ENCODE data around the gene SLC24A3.

The SLC24A3 gene

DNA sequence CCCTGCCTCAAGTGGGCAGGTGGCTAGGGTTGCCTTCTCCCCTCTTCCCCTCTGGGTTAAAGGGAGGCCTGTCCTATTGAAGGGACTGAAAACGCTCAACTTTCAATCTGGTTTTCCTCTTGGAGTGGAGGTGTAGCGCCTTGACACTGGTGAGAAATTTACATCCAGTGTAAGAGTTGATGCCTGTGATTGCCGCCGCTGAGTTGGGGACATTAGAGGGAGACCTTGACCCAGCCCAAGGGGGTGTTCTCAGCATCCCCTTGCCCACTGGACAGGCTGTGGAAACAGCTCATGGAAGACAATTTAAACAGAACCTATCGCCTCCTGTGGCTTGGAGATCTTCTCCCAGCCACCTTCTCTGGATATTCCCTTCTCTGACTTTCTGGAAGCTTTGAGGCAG, 61.6 kb downstream of the SLC24A3 start:
- DNase-seq, result no peak

DNA sequence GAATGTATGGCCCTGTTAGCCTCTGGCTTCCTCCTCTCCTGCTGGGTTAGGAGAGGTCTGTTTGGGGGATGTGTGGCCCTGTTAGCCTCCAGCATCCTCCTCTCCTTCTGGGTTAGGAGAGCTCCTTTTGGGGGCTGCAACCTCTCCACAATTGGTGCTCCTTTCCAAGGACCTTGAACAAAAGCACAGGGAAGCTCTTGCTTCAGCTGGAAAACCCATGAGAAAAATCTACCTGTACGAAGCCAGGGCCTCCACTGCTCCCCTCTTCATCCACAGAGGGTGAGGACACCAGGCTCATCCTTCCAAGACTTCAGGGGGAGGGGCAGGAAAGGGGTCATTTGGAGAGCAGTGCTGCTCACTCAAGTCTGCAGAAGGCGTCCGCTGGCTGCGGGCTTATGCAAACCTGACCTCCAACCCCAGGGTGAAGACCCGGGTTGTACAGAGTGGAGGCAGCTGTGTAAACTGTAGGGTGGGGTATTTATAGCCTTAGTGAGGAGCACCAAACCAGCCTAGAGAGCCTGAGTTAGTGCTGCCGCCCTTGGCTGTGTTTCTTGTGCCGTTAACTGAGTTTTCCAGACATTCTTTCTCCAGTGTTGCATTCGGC, 62.1 kb downstream of the SLC24A3 start:
- no peak for DNase-seq

DNA sequence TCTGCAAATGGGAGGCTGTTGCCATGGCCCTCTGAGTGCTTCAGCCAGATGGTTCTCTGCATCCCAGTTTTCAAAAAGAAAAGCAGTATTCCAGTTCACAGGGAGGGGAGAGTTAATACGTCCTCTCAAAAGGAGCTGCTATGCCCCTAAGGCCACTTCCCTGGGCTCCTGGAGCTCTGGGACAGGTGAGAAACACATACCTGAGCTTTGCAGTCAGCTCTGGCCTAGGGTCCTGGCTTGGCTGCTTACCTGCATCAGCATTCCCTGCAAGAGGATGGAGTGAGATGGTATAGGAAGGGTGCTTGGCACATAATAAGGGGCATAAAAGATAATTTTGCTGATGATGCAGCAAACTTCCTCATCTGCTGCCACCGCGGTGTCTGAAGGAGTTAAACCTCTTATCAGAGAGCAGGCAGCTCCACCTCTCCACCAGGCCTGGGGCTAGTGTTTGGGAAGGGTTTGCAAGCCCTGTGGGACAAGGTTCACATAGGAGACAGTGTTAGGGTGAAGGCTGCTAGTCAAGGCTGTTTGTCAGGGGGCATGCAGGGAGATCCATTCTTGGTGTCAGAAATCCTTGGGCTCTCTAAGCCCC, 62.7 kb downstream of the SLC24A3 start:
- no peak for DNase-seq

DNA sequence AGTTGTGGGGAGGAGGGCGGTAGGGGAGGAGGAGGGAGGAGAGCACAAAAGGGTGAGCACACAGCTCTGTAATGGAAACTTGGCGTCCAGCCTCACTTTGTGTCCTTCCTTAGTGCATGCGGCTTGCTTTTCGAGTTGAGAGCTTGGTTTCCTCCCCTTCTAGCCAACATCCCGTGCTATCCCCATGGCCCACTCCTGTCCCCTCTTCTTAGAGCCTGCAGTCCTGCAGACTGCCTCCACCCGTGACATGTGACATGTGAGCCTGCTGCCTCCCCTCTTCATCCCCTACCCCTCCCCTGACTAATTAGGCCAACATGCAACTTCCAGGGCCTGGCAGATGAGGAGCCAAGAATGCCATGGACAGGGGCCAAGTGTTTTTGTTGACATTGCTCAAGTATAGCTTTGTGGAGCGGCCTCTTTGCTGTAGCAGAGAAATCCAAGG, 63.2 kb downstream of the SLC24A3 start:
- DNase-seq, result peak in 1 of 2 experiments; percentile 28

DNA sequence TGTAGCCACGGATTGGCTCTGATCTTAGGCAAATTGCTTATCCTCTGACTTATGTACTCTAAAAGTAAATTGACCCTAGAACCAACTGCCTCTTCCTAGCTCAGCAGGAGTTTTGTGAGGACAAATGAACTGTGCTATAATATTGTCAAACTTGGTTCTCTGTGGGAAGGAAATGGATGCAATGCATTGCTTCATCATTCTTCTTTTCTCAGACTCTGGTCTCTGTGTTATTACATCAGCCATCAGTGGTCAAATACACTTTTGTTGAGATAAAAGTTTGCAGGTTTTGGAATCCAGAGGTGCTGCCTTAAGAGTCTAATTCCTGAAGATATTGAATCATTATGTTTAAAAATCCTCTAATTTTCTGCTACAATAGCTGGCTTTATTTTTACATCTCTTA, 64.9 kb downstream of the SLC24A3 start:
- DNase-seq, result no peak

DNA sequence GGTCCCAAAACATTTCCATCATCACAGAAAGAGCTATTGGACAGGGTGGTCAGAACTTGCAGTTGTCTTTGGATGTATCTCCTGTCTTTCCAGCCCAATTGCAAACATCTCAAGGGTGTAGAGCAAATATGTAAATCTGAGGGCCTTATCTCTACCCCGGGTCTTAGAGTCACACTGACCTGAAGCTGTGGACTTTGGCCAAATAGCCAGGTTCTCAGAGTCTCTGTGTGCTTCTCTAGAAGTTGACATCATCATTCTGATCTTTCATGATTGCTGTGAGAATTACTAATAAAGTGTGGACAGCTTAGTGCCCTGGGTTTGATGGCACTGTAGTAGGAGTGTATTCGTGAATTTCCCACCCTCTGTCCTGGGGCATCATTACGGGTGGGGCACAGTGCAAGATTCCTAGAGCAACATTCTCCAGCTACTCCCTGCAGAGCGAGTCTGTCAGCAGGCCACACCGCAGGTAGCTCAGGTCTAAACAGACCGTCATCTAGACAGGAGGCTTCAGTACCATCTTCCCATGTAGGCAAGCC, 71.1 kb downstream of the SLC24A3 start:
- no peak for DNase-seq

DNA sequence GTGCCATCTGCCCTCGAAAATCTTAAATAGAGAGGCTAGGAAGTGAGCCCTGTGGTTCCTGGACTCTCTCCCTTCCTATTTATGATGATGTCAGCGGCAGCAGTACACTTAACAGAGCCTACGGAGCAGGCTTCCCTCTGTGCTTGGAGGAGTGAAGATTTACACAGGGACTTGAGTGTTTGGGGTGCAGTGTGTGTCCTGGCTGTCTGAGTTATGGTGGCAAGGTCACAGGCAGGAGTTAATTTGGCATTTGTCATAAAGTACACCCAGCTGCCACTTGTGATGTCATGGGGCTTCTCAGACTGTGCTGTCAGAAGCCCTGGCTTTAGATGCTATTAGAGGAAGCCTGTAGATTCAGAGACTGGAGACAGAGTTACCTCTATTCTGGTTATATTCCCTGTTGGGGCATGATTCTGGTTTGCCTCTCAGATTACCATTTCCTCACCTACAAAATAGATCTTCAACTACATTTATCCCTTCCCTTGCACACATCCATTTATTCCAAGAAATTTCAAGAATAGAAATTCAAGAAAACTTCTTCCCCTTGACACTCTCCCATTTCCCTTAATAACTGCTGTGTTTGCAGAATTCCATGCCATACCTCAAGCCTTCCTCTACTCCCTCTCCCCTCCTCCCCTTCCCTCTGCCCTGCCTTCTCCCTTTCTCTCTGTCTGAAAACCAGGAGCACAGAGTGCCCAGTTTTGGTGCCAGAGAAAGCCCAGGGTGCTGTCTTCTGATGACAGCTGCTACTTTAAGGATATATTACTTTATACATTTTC, 72.1 kb downstream of the SLC24A3 start:
- peak; percentile 6 to 42 for DNase-seq

DNA sequence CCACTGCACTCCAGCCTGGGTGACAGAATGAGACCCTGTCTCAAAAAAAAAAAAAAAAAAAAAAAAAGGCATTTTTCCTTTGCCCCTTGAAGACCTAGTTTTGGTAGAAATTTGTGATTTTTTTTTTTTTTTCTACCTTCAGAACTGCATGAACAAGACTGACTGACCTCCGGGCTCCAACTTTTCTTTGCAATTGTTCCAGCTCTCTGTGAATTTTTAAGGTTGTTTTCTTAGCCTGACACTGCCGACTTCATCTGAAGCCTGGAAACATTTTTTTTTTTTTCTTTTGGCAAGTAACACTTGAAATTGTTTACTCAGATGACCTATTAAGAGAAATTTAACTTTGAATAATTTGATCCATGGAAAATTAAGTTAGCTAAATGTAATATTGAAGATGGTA, 73.0 kb downstream of the SLC24A3 start:
- no peak for DNase-seq

DNA sequence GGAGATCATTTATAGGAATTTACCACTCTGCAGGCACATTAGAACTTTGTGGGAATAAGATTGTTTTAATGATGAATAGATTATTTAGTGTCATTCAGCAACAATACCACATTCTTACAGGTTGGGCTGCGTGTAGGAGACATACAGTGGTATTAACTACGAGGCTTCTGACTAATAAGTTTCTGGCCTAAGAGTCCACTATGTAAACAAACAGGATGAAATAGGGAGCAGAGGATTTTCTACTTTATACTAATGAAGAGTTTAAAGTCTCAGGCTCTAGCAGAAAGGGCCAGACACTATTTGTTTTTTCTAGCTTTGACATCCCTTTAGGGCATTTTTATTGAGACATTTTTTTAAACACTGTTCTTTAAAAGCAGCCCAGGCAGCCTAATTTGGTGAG, 75.6 kb downstream of the SLC24A3 start:
- no peak for DNase-seq

DNA sequence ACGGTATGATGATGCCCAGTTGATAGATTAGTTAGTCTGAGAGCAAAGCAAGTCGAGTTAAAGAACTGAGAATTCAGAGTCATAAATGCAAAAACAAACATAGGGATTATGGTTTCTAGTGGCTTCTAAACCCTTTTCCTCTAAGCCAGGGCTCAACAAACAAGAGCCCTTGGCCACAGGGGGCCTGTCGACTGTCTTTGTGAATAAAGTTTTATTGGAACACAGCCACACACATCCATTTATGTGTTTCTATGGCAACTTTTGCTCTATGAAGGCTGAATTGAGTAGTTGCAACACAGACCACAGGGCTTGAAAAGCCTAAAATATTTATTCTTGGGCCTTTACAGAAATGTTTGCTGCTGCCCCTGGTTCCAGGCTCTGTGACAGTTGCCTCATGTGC, 76.2 kb downstream of the SLC24A3 start:
- peak in 1 of 2 experiments; percentile 7 for DNase-seq

DNA sequence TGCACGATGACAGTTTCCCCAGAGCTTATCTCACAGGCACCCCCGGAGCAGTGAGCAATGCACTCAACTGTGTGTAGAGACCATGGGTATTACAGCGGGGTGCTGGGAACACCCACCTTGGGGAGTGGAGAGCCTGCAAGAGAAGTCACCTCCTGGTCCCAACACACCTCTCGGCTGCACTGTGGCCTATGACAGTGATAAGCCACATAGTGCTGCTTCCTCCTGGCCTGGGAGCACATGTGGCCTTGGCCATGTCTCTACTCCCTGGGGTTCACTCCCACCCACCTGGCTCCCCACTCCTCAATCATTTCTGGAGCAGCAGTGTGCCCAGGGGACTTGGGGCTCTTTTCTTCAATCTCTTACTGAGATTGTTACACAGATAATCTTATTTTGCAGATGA, 77.0 kb downstream of the SLC24A3 start:
- DNase-seq, result no peak

DNA sequence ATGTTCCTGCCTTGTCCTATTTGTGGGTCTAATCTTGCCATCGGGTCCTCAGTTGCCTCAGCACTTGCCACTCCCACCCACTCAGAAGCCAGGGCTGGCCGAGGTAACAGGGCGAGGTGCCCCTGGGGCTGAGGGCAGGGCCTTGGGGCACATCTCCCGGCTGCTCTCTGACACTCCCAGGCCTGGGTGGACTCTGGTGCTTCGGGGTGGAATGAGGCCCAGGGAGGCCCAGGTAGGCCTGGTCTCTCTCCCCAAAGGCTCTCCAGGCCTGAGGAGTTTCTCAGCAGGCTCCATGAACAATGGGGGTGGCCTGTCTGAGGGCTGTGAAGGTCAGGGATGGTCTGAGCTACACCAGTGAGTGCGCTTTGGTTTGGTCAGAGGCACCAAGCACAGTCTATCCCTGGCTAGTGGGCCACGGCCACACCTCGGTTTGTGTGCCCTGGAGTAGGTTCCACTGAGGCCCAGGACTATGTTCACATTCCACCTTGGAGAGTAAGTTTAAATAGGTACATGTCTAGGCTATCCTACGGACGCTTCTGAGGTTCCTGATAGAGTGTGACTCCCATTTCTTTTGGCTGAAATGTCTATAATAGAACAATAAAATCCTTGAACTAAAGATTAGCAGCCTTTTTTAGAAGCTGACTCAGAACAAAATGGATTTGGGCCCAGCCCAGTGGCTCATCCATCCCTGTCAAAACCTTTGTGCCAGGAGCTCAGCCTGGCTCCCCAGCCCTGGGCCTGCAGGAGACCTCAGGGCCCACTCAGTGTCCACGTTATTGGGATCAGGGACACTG, 78.8 kb downstream of the SLC24A3 start:
- DNase-seq, result no peak

DNA sequence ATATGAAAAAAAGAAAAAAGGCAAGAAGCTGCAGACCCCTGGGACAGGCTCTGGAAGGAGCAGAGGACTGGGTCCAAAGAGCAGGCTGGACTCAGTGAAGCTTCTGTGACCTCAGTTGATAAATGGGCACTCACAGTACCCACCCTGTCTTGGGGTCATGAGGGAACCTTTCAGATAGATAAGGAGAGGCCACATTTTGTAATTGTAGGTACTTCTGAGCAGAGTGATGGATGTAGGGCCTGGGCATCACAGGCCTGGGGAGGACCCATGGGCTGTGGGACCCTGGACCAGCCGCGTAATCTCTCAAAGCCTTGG, 79.3 kb downstream of the SLC24A3 start:
- DNase-seq, result no peak

DNA sequence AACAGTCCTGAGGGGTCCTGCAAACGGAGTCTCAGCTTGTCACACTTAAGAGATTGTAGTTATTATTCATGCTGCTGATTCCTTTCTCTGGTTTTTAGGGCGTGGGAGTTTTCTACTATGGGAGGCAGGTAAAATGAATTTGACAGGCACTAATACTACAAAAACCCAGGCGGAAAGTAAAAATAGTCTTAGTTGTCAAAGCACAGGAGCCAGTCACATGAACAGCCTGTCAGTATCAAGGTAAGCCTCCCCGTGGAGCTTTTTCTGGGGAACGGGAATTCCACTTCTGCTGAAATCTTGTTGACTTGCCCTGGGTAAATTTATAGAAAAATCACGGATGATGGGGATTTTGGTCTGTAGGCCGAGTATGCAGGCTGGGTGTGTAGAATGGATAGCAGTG, 79.8 kb downstream of the SLC24A3 start:
- DNase-seq, result no peak

DNA sequence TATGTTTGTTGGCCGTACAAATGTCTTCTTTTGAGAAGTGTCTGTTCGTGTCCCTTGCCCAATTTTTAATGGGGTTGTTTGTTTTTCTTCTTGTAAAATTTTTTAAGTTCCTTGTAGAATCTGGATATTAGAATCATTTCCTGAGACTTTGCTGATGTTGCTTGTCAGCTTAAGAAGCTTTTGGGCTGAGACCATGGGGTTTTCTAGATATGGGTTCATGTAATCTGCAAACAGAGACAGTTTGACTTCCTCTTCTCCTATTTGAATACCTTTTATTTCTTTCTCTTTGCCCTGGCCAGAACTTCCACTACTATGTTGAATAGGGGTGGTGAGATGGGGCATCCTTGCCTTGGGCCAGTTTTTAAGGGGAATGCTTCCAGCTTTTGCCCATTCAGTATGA, 82.6 kb downstream of the SLC24A3 start:
- no peak for DNase-seq

DNA sequence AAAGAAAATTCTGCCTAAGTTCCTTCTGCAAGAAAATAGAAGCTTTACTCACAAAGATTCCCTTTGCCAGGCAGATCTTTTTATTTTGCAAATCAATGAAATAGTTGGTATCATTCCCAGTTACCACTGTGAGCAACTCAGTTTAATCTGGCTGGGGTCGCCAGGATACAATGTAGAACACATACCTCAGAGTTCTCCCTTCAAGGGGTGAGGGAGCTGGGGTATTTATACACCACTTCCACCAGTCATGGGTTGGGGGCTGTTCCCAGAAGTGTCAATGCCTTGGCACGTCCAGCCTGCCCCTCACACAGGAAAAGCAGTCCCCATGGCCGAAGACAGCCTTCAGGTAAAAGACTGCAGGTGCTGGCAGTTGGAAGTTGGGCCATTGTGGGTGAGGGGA, 86.2 kb downstream of the SLC24A3 start:
- no peak for DNase-seq

DNA sequence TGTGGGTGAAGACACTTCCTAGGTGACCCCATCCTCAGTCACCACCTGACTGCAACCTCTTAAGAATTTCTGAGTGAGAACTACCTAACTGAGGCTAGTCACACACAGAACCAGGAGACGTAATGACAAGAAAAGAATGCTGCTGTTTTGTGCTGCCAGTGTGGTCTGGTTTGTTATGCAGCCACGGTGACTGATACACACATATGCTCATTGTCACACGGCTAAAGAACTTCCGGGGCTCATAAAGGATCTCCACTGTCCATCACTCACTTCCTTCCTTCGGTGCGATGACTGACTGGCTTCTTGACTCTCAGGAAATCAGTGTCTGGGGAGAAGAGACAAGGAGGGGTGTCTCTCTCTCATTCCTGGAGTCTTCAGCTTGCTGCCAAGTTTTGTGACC, 88.0 kb downstream of the SLC24A3 start:
- no peak for DNase-seq

DNA sequence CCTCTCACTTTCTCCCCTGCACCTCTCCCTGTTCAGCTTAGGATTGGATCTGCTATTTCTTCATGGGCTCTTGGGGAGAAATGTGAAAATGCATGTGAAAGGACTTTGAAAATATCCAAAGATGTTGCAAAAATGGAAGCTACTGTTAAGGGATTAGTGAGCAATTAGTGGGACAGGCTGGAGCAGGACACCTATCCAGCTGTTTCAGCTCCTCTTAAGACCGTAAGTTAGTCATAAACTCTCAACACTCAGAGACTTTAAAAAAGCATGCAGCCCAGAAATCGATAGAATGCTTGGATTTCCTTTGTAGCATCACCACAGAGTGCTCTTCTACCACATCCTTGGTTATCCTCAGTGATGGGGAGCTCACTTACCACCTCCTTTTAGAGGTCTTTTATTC, 88.7 kb downstream of the SLC24A3 start:
- DNase-seq, result peak; percentile 6 to 40

DNA sequence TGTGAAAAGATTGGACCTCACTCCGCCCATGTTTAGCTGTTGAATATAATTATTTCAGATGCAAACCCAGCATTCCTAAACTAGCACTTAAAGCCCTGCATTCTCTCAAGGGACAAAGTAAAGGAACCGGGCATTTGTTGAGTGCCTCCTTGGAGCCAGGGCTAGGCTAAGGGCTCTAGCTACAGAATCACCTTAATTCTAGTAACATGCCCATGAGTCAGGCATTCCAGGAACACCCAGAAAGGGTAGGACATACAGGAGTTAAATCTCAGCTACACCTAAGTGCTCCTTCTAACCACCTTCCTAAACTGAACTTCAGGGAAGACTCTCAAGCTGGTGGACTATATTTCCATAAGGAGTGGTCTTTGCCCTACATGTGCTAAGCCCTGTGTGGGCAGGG, 89.4 kb downstream of the SLC24A3 start:
- DNase-seq, result peak in 1 of 2 experiments; percentile 52

DNA sequence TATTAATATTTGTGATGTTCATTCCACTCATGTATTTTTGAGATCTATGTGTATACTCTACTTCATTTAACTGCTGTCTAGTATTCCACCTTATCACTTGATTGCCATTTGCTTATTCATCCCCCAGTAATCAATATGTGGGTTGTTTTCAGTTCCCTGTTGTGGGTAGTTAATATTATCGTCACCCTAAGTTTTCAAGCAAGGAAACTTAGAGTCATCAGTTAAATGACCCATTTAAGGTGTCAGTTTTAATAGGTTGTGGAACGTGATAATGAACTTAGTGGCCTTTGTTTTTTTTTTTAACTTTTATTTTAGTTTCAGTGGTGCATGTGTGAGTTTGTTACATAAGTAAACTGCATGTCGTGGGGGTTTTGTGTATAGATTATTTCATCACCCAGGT, 90.3 kb downstream of the SLC24A3 start:
- no peak for DNase-seq

DNA sequence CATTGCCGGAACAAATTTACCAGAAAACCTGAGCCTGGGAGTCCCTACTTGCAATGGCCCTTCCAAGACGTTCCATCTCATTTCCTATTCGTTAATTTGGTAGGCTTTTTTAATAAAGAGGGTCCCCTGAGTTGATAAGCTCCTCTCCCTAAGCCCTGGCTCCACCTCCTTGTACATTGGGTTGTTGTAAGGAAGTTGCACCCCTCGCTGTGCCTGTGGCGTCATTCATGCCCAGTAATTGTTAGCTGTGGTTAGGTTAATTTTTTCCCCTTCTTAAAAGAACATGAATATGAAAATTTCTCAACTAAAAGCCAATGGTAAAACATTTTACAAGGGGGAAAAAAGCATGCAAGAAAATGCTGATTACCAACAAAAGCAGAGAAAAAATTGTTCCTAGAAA, 91.9 kb downstream of the SLC24A3 start:
- DNase-seq, result no peak

DNA sequence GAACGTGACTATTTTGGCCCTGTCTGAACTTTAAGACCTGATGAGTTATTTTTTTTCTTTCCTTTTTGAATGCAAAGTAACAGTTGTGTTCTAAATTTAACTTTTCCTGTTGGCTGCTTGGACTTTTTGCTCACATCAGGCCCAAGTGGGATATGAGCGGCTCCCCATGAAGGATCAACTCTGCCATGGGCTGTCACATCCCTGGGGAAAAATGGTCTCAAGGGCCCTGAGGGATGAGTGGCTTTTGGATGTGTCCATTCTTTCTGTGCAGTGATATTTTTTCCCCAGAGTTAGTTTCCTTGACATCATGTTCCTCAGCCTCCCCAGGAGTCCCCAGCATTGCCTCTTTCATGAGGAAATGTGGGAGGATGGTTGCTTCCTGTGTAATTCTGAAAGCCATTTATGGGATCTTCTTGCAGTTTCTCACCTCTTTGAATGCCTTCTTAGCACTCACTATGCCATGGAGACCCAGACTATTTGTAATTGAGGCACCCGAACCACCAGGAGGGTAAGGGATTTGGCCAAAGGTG, 92.5 kb downstream of the SLC24A3 start:
- no peak for DNase-seq

DNA sequence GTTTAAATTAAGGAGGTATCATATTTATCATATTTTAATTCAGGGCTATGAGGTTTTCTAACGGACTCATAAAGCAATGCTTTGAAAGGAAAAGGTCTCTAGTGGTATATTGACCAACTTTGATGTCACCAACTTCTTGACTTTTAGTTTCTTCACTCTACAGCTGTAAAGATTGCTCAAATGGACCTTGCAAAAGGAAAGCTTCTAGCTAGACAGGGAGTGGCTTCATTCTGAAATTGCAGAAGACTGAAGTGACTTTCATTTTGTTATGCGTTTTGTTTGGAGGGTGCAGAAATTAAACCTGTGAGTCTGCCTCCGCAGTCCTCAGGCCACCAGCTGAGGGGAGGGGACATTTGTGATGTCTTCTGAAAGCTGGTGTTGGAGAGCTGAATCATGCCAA, 95.7 kb downstream of the SLC24A3 start:
- DNase-seq, result no peak
